ENCODE measurements around the gene GRPR.

The GRPR gene

GRCh38 chrX:16123222-16123786, at the start of gene GRPR:
Gene GRPR, plus strand, starts transcription at chrX:16123565. Its CDS starts 389 bp downstream, at chrX:16123954.
- peak within 1 kb of the TSS; percentile 67 for H3K27ac ChIP-seq
- TF ChIP-seq ZFX (IDR thresholded peaks at IDR 0.05) (no peak), CTCF (conservative IDR thresholded peaks at IDR 0.05) (peak; percentile 83)

GRCh38 chrX:16075087-16075486, 48.3 kb upstream of the GRPR start:
- no peak for TF ChIP-seq CTCF (conservative IDR thresholded peaks at IDR 0.05)
- no peak for TF ChIP-seq ZFX (IDR thresholded peaks at IDR 0.05)
- no peak overlapping the region for H3K27ac ChIP-seq

GRCh38 chrX:16076834-16077233, 46.5 kb upstream of the GRPR start:
- TF ChIP-seq ZFX (IDR thresholded peaks at IDR 0.05): no peak
- no peak for TF ChIP-seq CTCF (conservative IDR thresholded peaks at IDR 0.05)
- H3K27ac ChIP-seq: no peak overlapping the region

- TF ChIP-seq ZFX (IDR thresholded peaks at IDR 0.05) (no peak), CTCF (conservative IDR thresholded peaks at IDR 0.05) (no peak)
- no peak overlapping the region for H3K27ac ChIP-seq
These were observed 45.6 kb upstream of the GRPR start for GRCh38 chrX:16077811-16078210.

GRCh38 chrX:16081357-16081756, 42.0 kb upstream of the GRPR start:
- no peak for TF ChIP-seq CTCF (conservative IDR thresholded peaks at IDR 0.05)
- no peak for TF ChIP-seq ZFX (IDR thresholded peaks at IDR 0.05)
- H3K27ac ChIP-seq: no peak overlapping the region

- no peak for TF ChIP-seq ZFX (IDR thresholded peaks at IDR 0.05)
- no peak for TF ChIP-seq CTCF (conservative IDR thresholded peaks at IDR 0.05)
- no peak overlapping the region for H3K27ac ChIP-seq
These were observed 40.8 kb upstream of the GRPR start for GRCh38 chrX:16082470-16083085.

- no peak overlapping the region for H3K27ac ChIP-seq
- TF ChIP-seq ZFX (IDR thresholded peaks at IDR 0.05): no peak
- no peak for TF ChIP-seq CTCF (conservative IDR thresholded peaks at IDR 0.05)
These were observed 36.3 kb upstream of the GRPR start for GRCh38 chrX:16087076-16087475.

Data from C4-2B (cell line).